Thyroid gland (tissue), 4 donors: ENCODE data around the gene QARS1. TPM values are rescaled to one million over a fixed set of nuclear protein-coding genes. Genes with fewer than 3 reads are reported as not detected.
A peak's percentile ranks its signal among the peaks of the same experiment; 100 is the strongest.

Experiments
- DNase-seq, 2 donors: peaks; one replicate each; pipeline ENCODE4 v3.0.0-alpha.2; 2019
- H3K27ac ChIP-seq, 3 donors: fragments of 200-600 bp; sonication (generic); 1 replicate in 2 of 3; 2 replicates in 1 of 3; pipeline ENCODE4 v1.5.1; 2016 to 2019; ENCODE audit warnings: mild to moderate bottlenecking in 1 of 3, moderate library complexity in 1 of 3
- H3K27me3 ChIP-seq: fragments of 200-600 bp; sonication (generic); one replicate; pipeline ENCODE4 v1.5.1; 2019
- H3K36me3 ChIP-seq, 2 donors: fragments of 200-600 bp; sonication (generic); one replicate each; pipeline ENCODE4 v1.5.1; 2016 to 2019
- H3K4me1 ChIP-seq, 2 donors: fragments of 200-600 bp; sonication (generic); one replicate each; pipeline ENCODE4 v1.5.1; 2017 to 2019
- H3K4me3 ChIP-seq, 3 donors: fragments of 200-600 bp; sonication (generic); replicated peaks in 1 of 3; 1 replicate in 2 of 3; 2 replicates in 1 of 3; pipeline ENCODE4 v1.5.1; 2016; ENCODE audit warnings: mild to moderate bottlenecking in 1 of 3
- H3K9me3 ChIP-seq: fragments of 200-600 bp; sonication (generic); one replicate; pipeline ENCODE4 v1.5.1; 2017
- POLR2A ChIP-seq, 2 donors: fragments of 450-650 bp; IDR thresholded peaks; one replicate each; pipeline ENCODE4 v1.6.1; 2017; ENCODE audit warnings: antibody characterized with exemption in 2 of 2, mild to moderate bottlenecking in 2 of 2, moderate library complexity in 1 of 2
- WGBS, 2 donors: methylation state at CpG; one replicate each; pipeline ENCODE4 v1.1.5; 2017; 5-methylcytosine and 5-hydroxymethylcytosine counted together
- intact Hi-C: fragments of 100-400 bp; cut with DNase I; formaldehyde crosslinking; loops from one replicate; pipeline ENCODE4 v1.15.1; 2023
- total RNA-seq, 4 donors: library from RNA; depleted of rRNA; stranded (reverse); fragments of >200 nt; gene quantifications; one replicate each; pipeline ENCODE4 v1.2.3, GENCODE V29; 2016
- TF ChIP-seq, protein P1 (sequence below), 6 experiments: fragments of 200-600 bp in 3 of 6; fragments of 450-650 bp in 3 of 6; sonication (generic) in 3 of 6; IDR thresholded peaks; one replicate each; pipeline ENCODE4 v1.5.1; 2016 to 2019; ENCODE audit warnings: antibody characterized with exemption in 6 of 6, mild to moderate bottlenecking in 2 of 6, inconsistent platforms in 1 of 6, moderate library complexity in 1 of 6

Gene QARS1
- total RNA-seq, 4 donors from 2014 or later = 158 to 273 (median 251) TPM

DNA sequence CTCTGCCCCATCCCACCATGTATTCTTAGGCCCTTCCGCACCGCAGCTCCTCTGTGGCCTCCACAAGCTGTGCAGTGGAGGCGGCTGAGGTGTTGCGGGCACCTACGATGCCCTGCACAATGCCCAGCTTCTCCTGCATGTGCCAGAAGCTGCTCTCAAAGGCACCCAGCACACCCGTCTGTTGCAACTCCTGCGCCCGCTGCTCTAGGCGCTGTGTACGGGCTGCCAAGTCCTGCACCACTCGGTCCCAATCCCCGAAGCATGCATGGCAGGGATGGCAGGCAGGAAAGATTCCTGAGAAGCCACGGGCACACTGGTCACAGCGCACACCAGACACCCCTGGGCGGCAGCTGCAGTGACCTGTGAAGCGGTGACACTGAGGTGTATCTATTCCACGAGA, 19.1 kb upstream of the QARS1 start:
- Histone ChIP-seq H3K36me3 (peaks cover 59 to 64% of the 10 kb centered on the region in 2 donors), H3K4me1 (peaks cover 10 to 17% of the 10 kb centered on the region in 2 donors), H3K4me3 (no peak overlapping the region), H3K9me3 (no peaks in the 10 kb centered on the region), H3K27me3 (no peaks in the 10 kb centered on the region), H3K27ac (no peak overlapping the region)
- TF ChIP-seq POLR2A (IDR thresholded peaks at IDR 0.05) = no peak
- TF ChIP-seq, protein P1, sequence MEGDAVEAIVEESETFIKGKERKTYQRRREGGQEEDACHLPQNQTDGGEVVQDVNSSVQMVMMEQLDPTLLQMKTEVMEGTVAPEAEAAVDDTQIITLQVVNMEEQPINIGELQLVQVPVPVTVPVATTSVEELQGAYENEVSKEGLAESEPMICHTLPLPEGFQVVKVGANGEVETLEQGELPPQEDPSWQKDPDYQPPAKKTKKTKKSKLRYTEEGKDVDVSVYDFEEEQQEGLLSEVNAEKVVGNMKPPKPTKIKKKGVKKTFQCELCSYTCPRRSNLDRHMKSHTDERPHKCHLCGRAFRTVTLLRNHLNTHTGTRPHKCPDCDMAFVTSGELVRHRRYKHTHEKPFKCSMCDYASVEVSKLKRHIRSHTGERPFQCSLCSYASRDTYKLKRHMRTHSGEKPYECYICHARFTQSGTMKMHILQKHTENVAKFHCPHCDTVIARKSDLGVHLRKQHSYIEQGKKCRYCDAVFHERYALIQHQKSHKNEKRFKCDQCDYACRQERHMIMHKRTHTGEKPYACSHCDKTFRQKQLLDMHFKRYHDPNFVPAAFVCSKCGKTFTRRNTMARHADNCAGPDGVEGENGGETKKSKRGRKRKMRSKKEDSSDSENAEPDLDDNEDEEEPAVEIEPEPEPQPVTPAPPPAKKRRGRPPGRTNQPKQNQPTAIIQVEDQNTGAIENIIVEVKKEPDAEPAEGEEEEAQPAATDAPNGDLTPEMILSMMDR (IDR thresholded peaks at IDR 0.05) = no peak
- no peak for DNase-seq
- 96% methylated on average over 9 to 17 of the region's 17 CpGs for WGBS, 2 donors
- intact Hi-C loops = no loop called here

DNA sequence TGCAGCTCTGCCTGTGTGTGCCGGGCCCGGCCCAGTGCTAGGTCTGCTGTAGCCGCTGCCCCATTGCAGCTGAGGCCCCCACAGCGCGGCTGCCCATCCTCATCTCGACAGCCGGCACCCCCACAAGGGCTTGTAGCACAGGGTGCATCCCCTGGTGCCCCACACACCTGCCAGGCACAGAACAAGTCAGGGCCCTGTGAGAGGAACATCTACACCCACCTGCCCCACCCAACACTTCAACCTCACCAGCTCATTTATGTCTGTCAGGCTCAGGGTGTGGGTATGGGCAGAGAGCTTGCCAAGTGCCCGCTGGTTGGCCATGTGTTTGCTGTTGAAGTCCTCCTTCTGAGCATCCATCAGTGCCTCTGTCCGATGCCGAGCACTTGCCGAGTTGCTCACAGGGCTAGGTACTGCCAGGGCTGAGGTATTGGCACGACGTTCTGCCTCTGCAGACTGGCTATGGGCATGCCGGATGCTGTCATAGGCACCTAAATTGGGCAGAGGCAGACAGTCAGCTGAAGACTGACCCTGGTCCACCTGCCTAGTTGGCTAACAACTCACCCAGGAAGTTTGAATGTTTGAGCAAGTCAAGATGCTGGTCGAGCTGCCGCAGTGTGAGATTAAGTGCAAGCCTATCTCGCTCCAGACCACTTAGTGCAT, 18.5 kb upstream of the QARS1 start:
- WGBS, 2 donors = 90 to 93% methylated on average over 13 to 17 of the region's 17 CpGs
- H3K4me3 ChIP-seq = no peak overlapping the region
- no peak for DNase-seq
- H3K4me1 ChIP-seq = peaks cover 10 to 17% of the 10 kb centered on the region in 2 donors
- intact Hi-C loops = no loop called here
- H3K9me3 ChIP-seq = no peaks in the 10 kb centered on the region
- H3K27me3 ChIP-seq = no peaks in the 10 kb centered on the region
- peaks cover 54 to 65% of the 10 kb centered on the region in 2 donors for H3K36me3 ChIP-seq
- H3K27ac ChIP-seq = no peak overlapping the region
- TF ChIP-seq, protein P1 (IDR thresholded peaks at IDR 0.05) = no peak
- TF ChIP-seq POLR2A (IDR thresholded peaks at IDR 0.05) = no peak

DNA sequence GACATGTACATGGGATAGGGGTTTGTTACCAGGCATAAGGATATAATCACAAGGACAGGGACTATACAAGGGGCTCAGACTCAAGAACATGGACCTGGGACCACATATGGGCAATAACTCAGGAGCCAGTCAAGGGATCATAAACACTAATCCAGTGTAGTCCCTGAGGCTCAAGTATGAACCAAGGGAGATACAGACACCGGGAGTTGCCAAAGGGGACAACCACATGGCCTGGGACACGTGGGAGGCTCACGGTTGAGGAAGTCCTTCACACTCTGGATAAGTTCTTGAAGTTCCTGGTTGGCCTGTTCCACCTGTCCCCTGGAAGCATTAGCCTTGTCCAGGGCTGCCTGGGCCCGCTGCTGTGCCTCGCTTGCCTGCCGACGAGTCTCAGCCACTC, 17.9 kb upstream of the QARS1 start:
- TF ChIP-seq, protein P1 (IDR thresholded peaks at IDR 0.05) = no peak
- no peak for TF ChIP-seq POLR2A (IDR thresholded peaks at IDR 0.05)
- WGBS, 2 donors = 92 to 100% methylated on average over 2 to 7 of the region's 7 CpGs

DNA sequence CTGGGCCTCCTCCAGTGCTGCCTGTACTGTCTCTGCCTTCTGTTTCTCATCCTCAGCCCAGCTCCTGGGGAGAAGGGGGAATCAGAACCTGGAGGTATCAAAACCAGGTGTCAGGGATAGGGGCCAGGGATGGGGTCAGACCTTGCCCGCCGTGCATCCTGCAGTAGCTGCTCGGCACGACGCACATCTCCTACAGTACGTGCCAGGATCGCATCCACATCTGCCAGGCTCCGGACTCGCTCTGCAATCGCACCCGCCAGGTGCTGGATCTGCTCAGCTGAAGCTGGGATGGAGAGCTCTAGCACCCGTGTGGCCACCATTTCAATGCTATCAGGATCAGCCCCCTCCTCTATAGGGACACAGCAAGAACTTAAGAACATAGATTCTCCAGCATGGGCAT, 17.5 kb upstream of the QARS1 start:
- H3K27me3 ChIP-seq = no peaks in the 10 kb centered on the region
- intact Hi-C loops = no loop called here
- H3K36me3 ChIP-seq = peaks cover 56 to 72% of the 10 kb centered on the region in 2 donors
- H3K4me1 ChIP-seq = peaks cover 10 to 17% of the 10 kb centered on the region in 2 donors
- no peaks in the 10 kb centered on the region for H3K9me3 ChIP-seq
- no peak for DNase-seq
- no peak overlapping the region for H3K27ac ChIP-seq
- 94 to 98% methylated on average over 12 of the region's 12 CpGs for WGBS, 2 donors
- no peak overlapping the region for H3K4me3 ChIP-seq
- TF ChIP-seq POLR2A (IDR thresholded peaks at IDR 0.05) = no peak
- TF ChIP-seq, protein P1 (IDR thresholded peaks at IDR 0.05) = no peak

More for the DNA sequence above, 17.9 kb upstream of the QARS1 start:
- Histone ChIP-seq H3K9me3 (no peaks in the 10 kb centered on the region), H3K4me1 (peaks cover 10 to 17% of the 10 kb centered on the region in 2 donors), H3K27me3 (no peaks in the 10 kb centered on the region), H3K27ac (no peak overlapping the region), H3K4me3 (no peak overlapping the region), H3K36me3 (peaks cover 56 to 71% of the 10 kb centered on the region in 2 donors)
- no peak for DNase-seq
- intact Hi-C loops = no loop called here

DNA sequence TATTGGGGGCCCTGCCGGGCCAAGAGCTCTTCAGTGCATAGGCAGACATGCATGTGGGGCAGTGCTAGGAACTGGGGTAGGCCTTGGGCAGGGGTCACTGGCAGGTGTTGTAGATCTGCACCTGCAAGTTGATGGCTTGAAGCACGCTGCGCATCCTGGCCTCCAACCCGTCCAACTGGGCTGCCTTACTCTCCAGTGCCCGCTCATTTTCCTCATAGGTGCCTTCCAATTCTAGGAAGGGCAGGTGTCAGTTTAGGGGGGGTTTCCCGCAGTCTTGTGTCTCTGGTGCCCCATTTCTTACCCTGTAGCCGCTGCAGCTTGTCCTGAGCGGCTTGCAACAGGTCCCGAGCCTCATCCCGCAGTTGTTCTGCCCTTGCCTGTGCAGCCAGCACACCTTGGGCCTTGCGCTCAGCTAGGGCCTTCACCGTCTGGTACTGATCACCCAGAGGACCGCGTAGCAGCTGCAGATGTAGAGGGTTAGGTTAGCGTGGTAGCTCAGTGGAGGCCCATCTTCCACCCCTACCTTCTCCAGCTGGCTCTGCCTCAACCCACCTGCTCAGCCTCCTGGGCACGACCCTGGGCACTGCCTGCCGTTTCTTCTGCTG, 16.7 kb upstream of the QARS1 start:
- Histone ChIP-seq H3K27ac (peak overlapping the region; percentile 90 to 95 (median 91)), H3K27me3 (no peaks in the 10 kb centered on the region), H3K4me1 (peaks cover 10 to 17% of the 10 kb centered on the region in 2 donors), H3K9me3 (no peaks in the 10 kb centered on the region), H3K36me3 (peaks cover 57 to 74% of the 10 kb centered on the region in 2 donors), H3K4me3 (peak overlapping the region in 1 of 3 donors; percentile 96)
- DNase-seq = no peak
- intact Hi-C loops = no loop called here
- WGBS, 2 donors = 80 to 90% methylated on average over 16 of the region's 17 CpGs
- no peak for TF ChIP-seq POLR2A (IDR thresholded peaks at IDR 0.05)
- TF ChIP-seq, protein P1 (IDR thresholded peaks at IDR 0.05) = no peak
